ENCODE data around the gene UACA. TPM values are rescaled to one million over a fixed set of nuclear protein-coding genes. Genes with fewer than 3 reads are reported as not detected.

The UACA gene
- total and polyA plus RNA-seq, 4 donors, result 9.2 to 195 (median 37.9) TPM

- Histone ChIP-seq H3K9me3 (ENCODE audit: control insufficient read depth in 4 of 4, insufficient read depth in 3 of 4, low read length in 3 of 4) (no peaks in the 10 kb centered on the region), H3K9ac (ENCODE audit: insufficient read depth in 1 of 2, low read length in 2 of 2) (no peak overlapping the region), H3K36me3 (ENCODE audit: control insufficient read depth in 4 of 4, insufficient read depth in 4 of 4, low read length in 4 of 4) (no peaks in the 10 kb centered on the region), H3K27me3 (ENCODE audit: control insufficient read depth in 3 of 3, insufficient read depth in 3 of 3, low read length in 2 of 3) (peaks cover 0 to 11% (median 0%) of the 10 kb centered on the region in 3 donors), H3K4me3 (no peak overlapping the region), H3K27ac (ENCODE audit: low read depth in 1 of 2, low read length in 1 of 2) (no peak overlapping the region), H3K4me1 (ENCODE audit: control insufficient read depth in 5 of 5, insufficient read depth in 5 of 5, low read length in 5 of 5) (peaks cover 0 to 10% (median 7%) of the 10 kb centered on the region in 5 donors)
- 91 to 93% methylated on average over 4 of the region's 4 CpGs for WGBS, 2 donors
- DNase-seq, result no peak
- no peak for TF ChIP-seq CTCF (IDR thresholded peaks at IDR 0.05; ENCODE audit: control extremely low read depth, extremely low read depth)
- no peak for ATAC-seq (ENCODE audit: insufficient read depth, low FRiP score)
These were observed 55.6 kb downstream of the UACA start for GRCh38 chr15:70707686-70708300.

- Histone ChIP-seq H3K9ac (ENCODE audit: insufficient read depth in 1 of 2, low read length in 2 of 2) (no peak overlapping the region), H3K27me3 (ENCODE audit: control insufficient read depth in 3 of 3, insufficient read depth in 3 of 3, low read length in 2 of 3) (no peaks in the 10 kb centered on the region), H3K9me3 (ENCODE audit: control insufficient read depth in 4 of 4, insufficient read depth in 3 of 4, low read length in 3 of 4) (no peaks in the 10 kb centered on the region), H3K4me3 (no peak overlapping the region), H3K4me1 (ENCODE audit: control insufficient read depth in 5 of 5, insufficient read depth in 5 of 5, low read length in 5 of 5) (peaks cover 3 to 37% (median 9%) of the 10 kb centered on the region in 5 donors), H3K27ac (ENCODE audit: low read depth in 1 of 2, low read length in 1 of 2) (no peak overlapping the region), H3K36me3 (ENCODE audit: control insufficient read depth in 4 of 4, insufficient read depth in 4 of 4, low read length in 4 of 4) (no peaks in the 10 kb centered on the region)
- ATAC-seq (ENCODE audit: insufficient read depth, low FRiP score) (no peak), DNase-seq (no peak)
- 71 to 74% methylated on average over 5 of the region's 5 CpGs for WGBS, 2 donors
- TF ChIP-seq CTCF (IDR thresholded peaks at IDR 0.05; ENCODE audit: control extremely low read depth, extremely low read depth), result no peak
These were observed 58.6 kb downstream of the UACA start for GRCh38 chr15:70704731-70705130.

- no peak overlapping the region for H3K27ac ChIP-seq (ENCODE audit: low read depth in 1 of 2, low read length in 1 of 2)
- H3K4me3 ChIP-seq, result no peak overlapping the region
- DNase-seq (no peak), ATAC-seq (ENCODE audit: insufficient read depth, low FRiP score) (no peak)
- peaks cover 5 to 43% (median 10%) of the 10 kb centered on the region in 5 donors for H3K4me1 ChIP-seq (ENCODE audit: control insufficient read depth in 5 of 5, insufficient read depth in 5 of 5, low read length in 5 of 5)
- no peak for TF ChIP-seq CTCF (IDR thresholded peaks at IDR 0.05; ENCODE audit: control extremely low read depth, extremely low read depth)
- H3K9ac ChIP-seq (ENCODE audit: insufficient read depth in 1 of 2, low read length in 2 of 2), result no peak overlapping the region
- WGBS, 2 donors, result 91 to 100% methylated on average over 2 of the region's 2 CpGs
- H3K27me3 ChIP-seq (ENCODE audit: control insufficient read depth in 3 of 3, insufficient read depth in 3 of 3, low read length in 2 of 3), result no peaks in the 10 kb centered on the region
- H3K36me3 ChIP-seq (ENCODE audit: control insufficient read depth in 4 of 4, insufficient read depth in 4 of 4, low read length in 4 of 4), result no peaks in the 10 kb centered on the region
- no peaks in the 10 kb centered on the region for H3K9me3 ChIP-seq (ENCODE audit: control insufficient read depth in 4 of 4, insufficient read depth in 3 of 4, low read length in 3 of 4)
These were observed 59.2 kb downstream of the UACA start for GRCh38 chr15:70704166-70704565.

Measured in lung (tissue), 12 donors.